Spleen (tissue), 7 donors: ENCODE measurements around the gene EXD3.

Source experiments
- CTCF ChIP-seq, 11 experiments: fragments of 200-600 bp in 7 of 11; fragments of 450-650 bp in 4 of 11; sonication (generic) in 4 of 11; IDR thresholded peaks in 8 of 11; conservative IDR thresholded peaks in 3 of 11; 1 replicate in 7 of 11; 2 replicates in 4 of 11; pipeline versions ENCODE4 v1.4.0 to v1.8.0; 2016 to 2021; ENCODE audit warnings: antibody characterized with exemption in 11 of 11, inconsistent platforms in 4 of 11, mild to moderate bottlenecking in 1 of 11
- POLR2A ChIP-seq, 3 donors: fragments of 450-650 bp; IDR thresholded peaks; one replicate each; pipeline ENCODE4 v1.5.1; 2017; ENCODE audit warnings: antibody characterized with exemption in 3 of 3, mild to moderate bottlenecking in 1 of 3
- donor health status: DM: no; HTN: no; CAD: no; lungs with moderate emphysema.
- donor health status: DM: no; HTN: no; CAD: no.
- donor health status: DM: no; HTN: no; CAD: no.

GRCh38 chr9:137315581-137316011 lies 107.4 kb downstream of the EXD3 start:
- TF ChIP-seq CTCF (IDR thresholded peaks at IDR 0.05 in 8 of 11, conservative IDR thresholded peaks at IDR 0.05 in 3 of 11) = no peak
- no peak for TF ChIP-seq POLR2A (IDR thresholded peaks at IDR 0.05)
